ENCODE data around the gene AQP3. TPM values are rescaled to one million over a fixed set of nuclear protein-coding genes. Genes with fewer than 3 reads are reported as not detected.

The AQP3 gene
- total RNA-seq, 1 donor from 2014 or later = 113 TPM

Other genes with a start within 250 kb of the AQP3 start
- gene SPINK4, start 207.4 kb downstream of the AQP3 start, total RNA-seq = not detected in 2 replicates
- gene BAG1, start 182.9 kb downstream of the AQP3 start, total RNA-seq = 69.3 and 70.4 TPM in 2 replicates
- 48.4 and 51.5 TPM in 2 replicates for gene CHMP5, start 182.5 kb downstream of the AQP3 start, total RNA-seq
- gene NFX1, start 157.1 kb downstream of the AQP3 start, total RNA-seq = 44.0 and 45.4 TPM in 2 replicates
- 0.48 and 0.66 TPM in 2 replicates for gene AQP7, start 45.0 kb downstream of the AQP3 start, total RNA-seq
- 47.9 and 52.7 TPM in 2 replicates for gene NOL6, start 26.3 kb upstream of the AQP3 start, total RNA-seq
- gene ANKRD18B, start 76.7 kb upstream of the AQP3 start, total RNA-seq = 1.1 and 1.9 TPM in 2 replicates

All from T-helper 2 cell treated with Interferon-gamma antibody and Interleukin-4, amounts not matched to agents 100 ng/mL and 5 ng/mL, for 36 hours (primary cell).